GM12878 (cell line): Measurements from ENCODE around the gene CPSF4.

Experiments
- BHLHE40 ChIP-seq, 2 experiments: fragments of 450-650 bp in 1 of 2; IDR thresholded peaks; 2 replicates each; pipeline ENCODE4 v1.6.1; 2011 to 2017; ENCODE audit warnings: low read depth in 2 of 2, borderline replicate concordance in 1 of 2, improper control_type of control experiment in 1 of 2, low read length in 1 of 2, mild to moderate bottlenecking in 1 of 2
- GABPA ChIP-seq: IDR thresholded peaks from 2 replicates; pipeline ENCODE4 v1.6.1; 2014; ENCODE audit warnings: antibody characterized with exemption, low read depth, mild to moderate bottlenecking, inconsistent platforms
- SMAD1 ChIP-seq: fragments of 450-650 bp; IDR thresholded peaks from 2 replicates; pipeline ENCODE4 v1.6.1; 2018; ENCODE audit warnings: mild to moderate bottlenecking, low read depth; ENCODE audit not compliant: partially characterized antibody
- SP1 ChIP-seq: IDR thresholded peaks from one replicate; pipeline ENCODE4 v1.6.1; 2011; ENCODE audit warnings: low read depth, low read length
- TF ChIP-seq, protein P1 (sequence below), 3 experiments: IDR thresholded peaks in 2 of 3; conservative IDR thresholded peaks in 1 of 3; 2 replicates each; pipeline ENCODE4 v1.5.1; 2011; ENCODE audit warnings: low read depth in 3 of 3, low read length in 3 of 3, mild to moderate bottlenecking in 3 of 3, control low read depth in 2 of 3, moderate library complexity in 2 of 3, inconsistent platforms in 1 of 3, mixed read lengths in 1 of 3; ENCODE audit not compliant: control insufficient read depth in 2 of 3, insufficient read depth in 1 of 3; ENCODE audit errors: extremely low read depth in 1 of 3
- TF ChIP-seq, protein P2 (sequence below): IDR thresholded peaks from 2 replicates; pipeline ENCODE4 v1.6.1; 2011; ENCODE audit warnings: low read depth, mild to moderate bottlenecking, low read length, moderate library complexity, borderline replicate concordance; ENCODE audit errors: extremely low read depth
- TF ChIP-seq, protein P3 (sequence below): IDR thresholded peaks from 2 replicates; pipeline ENCODE4 v1.6.1; 2012; ENCODE audit warnings: low read length, inconsistent platforms

DNA sequence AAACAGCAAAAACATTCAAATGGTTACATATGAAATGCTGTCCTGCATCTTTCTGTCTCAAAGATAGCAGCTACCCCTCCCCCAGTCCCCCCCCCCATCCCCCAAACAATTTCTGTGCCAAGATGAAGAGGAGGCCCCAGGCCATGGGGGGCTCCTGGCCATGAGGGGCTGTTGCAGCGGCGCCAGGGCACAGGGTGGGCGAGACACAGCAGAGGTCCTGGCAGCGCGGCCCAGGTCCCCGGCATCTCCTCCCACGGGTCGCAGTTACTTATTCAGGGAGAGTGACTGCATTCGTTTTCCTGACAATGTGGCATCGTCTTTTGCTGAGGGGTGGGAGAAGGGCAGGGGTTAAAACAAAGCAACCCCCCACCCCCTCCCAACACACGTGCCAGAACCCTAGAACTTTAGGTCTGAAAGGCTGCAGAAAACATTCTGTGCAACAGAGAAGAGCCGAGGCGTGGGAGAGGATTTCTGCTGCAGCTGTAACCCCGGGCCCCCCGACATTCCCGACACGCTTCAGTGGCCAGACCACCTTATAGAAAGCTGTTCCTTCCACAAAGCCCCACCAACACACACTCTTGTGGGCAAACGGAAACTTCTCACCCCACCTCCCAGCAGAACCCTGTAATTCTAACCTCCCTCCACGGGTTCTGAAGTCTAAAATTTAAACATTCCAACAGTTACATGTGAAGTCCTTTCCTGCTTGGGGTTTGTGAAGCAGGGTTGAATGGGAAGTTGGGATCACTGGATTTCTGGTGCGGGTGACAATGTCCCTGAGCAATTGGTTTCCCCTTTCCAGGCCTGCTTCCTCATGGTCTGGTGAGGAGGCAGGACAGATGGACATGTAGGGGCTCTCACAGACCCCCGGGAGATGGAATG lies 42.1 kb upstream of the CPSF4 start:
- no peak for TF ChIP-seq SMAD1
- TF ChIP-seq GABPA, result no peak
- TF ChIP-seq, protein P1, sequence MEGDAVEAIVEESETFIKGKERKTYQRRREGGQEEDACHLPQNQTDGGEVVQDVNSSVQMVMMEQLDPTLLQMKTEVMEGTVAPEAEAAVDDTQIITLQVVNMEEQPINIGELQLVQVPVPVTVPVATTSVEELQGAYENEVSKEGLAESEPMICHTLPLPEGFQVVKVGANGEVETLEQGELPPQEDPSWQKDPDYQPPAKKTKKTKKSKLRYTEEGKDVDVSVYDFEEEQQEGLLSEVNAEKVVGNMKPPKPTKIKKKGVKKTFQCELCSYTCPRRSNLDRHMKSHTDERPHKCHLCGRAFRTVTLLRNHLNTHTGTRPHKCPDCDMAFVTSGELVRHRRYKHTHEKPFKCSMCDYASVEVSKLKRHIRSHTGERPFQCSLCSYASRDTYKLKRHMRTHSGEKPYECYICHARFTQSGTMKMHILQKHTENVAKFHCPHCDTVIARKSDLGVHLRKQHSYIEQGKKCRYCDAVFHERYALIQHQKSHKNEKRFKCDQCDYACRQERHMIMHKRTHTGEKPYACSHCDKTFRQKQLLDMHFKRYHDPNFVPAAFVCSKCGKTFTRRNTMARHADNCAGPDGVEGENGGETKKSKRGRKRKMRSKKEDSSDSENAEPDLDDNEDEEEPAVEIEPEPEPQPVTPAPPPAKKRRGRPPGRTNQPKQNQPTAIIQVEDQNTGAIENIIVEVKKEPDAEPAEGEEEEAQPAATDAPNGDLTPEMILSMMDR (IDR thresholded peaks at IDR 0.05 in 2 of 3, conservative IDR thresholded peaks at IDR 0.05 in 1 of 3; ENCODE audit: control insufficient read depth in 2 of 3, extremely low read depth in 1 of 3, insufficient read depth in 1 of 3, low read depth in 3 of 3, low read length in 3 of 3), result no peak
- TF ChIP-seq SP1, result no peak
- TF ChIP-seq, protein P2, sequence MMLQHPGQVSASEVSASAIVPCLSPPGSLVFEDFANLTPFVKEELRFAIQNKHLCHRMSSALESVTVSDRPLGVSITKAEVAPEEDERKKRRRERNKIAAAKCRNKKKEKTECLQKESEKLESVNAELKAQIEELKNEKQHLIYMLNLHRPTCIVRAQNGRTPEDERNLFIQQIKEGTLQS, result no peak
- TF ChIP-seq, protein P3, sequence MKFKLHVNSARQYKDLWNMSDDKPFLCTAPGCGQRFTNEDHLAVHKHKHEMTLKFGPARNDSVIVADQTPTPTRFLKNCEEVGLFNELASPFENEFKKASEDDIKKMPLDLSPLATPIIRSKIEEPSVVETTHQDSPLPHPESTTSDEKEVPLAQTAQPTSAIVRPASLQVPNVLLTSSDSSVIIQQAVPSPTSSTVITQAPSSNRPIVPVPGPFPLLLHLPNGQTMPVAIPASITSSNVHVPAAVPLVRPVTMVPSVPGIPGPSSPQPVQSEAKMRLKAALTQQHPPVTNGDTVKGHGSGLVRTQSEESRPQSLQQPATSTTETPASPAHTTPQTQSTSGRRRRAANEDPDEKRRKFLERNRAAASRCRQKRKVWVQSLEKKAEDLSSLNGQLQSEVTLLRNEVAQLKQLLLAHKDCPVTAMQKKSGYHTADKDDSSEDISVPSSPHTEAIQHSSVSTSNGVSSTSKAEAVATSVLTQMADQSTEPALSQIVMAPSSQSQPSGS, result no peak
- TF ChIP-seq BHLHE40 (IDR thresholded peaks at IDR 0.05; ENCODE audit: borderline replicate concordance in 1 of 2, low read depth in 2 of 2, low read length in 1 of 2), result no peak
